Erythroblast (primary cell): ENCODE data around the gene ALKBH7.

ENCODE experiments used
- GATA1 ChIP-seq: IDR thresholded peaks from 2 replicates; pipeline ENCODE4 v1.6.1; 2011; ENCODE audit warnings: low read depth, mild to moderate bottlenecking, control low read depth, low read length, moderate library complexity
- POLR2A ChIP-seq: IDR thresholded peaks from 2 replicates; pipeline ENCODE4 v1.6.1; 2011; ENCODE audit warnings: mild to moderate bottlenecking, low read length

DNA sequence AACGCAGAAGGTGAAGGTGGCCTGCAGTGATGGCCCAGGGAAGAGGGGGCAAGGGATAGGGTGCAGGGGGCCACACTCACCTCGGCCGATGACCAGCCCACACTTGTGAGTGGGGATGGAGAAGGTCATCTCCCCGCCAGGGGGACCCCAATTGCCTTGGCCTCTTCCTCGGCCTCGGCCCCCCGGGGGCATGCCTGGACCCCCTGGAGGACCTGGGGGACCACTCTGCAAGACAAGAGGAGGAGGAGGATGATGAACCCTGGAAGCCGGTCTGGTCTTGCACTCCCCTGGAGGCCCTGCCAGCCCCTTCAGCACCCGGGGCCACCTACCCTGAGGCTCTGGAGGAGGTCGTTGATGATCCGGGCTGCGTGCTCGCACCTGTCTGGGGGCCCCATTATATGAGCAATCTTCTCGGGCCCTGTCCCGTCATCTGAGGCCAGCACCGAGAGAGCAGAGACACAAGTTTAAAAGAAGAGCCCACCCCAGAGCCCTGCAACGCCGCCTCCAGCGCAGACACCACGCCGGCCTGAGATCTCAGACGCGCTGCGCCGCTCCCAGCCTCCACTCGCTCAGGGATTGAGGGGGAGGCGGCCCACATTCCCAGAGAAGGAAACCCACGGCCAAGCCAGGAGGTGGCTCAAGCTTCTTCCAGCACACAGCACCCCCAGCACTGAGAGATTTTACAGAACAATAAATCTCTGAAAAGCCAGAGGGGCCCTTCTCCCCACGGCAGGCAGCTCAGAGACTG, 44.2 kb downstream of the ALKBH7 start:
- no peak for TF ChIP-seq POLR2A
- no peak for TF ChIP-seq GATA1
